H54 (cell line): Measurements from ENCODE around the gene GLCE.

Source experiments
- DNase-seq: peaks from one replicate; pipeline ENCODE4 v3.0.0; 2011; ENCODE audit warnings: low spot score, mixed read lengths; ENCODE audit not compliant: insufficient read length
- FAIRE-seq: peaks from 3 replicates; lab custom pipeline; 2011; peaks lifted over from hg19 to GRCh38; lab: Jason Lieb, UNC
- POLR2A ChIP-seq: IDR thresholded peaks from 2 replicates; pipeline ENCODE4 v1.6.1; 2011; ENCODE audit warnings: low read depth, mild to moderate bottlenecking, low read length

The GLCE gene

GRCh38 chr15:69222002-69222474 is 61.6 kb downstream of the GLCE start:
- DNase-seq (no peak), FAIRE-seq (no peak)
- no peak for TF ChIP-seq POLR2A

- FAIRE-seq (no peak), DNase-seq (no peak)
- TF ChIP-seq POLR2A = no peak
Observed at GRCh38 chr15:69223083-69223813, 62.8 kb downstream of the GLCE start.

DNA sequence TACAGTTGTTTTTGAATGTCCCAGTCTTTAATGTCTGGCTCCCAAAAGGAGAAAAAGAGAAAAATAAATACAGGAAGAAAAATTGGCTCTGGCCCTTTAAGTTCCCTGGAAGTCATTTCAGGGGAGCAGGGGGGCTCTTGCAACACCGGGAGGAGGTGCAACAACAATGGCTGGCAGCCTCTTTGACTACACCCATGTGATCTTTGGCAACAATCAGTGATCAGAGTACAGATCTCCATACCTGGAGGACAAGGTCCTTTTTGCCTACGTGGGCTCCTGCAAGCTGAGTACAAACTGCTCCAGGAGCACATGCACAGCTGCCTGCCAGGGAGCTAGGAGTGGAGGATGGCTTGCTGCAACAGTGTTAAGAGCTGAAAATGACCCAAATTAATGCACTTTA is 63.9 kb downstream of the GLCE start:
- DNase-seq = no peak
- no peak for TF ChIP-seq POLR2A
- FAIRE-seq = no peak

DNA sequence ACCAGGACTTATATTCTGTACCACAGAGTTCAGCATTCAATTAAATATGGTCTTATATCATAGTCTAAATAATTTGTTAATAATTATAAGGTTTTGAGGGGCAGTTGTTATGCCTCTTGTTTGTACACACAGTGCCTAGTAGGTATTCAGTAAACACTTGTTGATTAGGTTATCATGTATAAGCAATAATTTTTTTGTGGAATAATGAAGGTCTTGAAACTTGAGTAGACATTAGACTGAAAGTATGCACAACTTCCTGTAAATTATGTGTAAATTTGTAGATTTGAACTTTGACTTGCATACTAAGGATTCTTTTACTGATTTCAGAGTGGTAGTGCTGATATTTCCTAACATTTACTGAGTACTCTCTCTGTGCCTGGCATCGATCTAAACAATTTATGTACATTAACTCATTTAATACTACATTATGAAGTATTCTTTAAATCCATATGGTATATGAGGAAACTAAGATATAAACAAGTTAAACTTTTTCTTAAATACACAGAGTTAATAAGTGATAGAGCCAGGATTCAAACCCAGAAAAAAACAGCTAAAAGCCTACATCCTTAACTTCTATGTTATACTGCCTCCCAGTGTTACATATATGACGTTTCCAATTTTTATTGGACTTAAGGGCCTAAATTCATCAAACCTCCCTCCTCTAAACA is 65.1 kb downstream of the GLCE start:
- no peak for TF ChIP-seq POLR2A
- DNase-seq = peak; percentile 1

DNA sequence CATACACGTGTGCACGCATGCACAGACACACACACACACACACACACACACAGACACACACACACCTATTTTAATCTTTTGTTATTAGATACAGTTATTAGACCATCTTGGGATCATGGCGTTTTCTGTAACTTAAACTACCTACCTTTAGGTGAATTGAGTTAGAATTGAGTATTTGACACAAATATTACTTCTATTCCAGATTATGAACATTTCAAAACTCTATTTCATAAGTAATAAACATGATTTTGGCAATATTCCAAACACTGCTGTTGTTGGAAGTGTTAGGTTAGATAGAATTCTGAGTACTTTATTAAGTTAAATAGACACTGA is 65.6 kb downstream of the GLCE start:
- no peak for DNase-seq
- TF ChIP-seq POLR2A = no peak
- FAIRE-seq = no peak

More for the DNA sequence above, 65.1 kb downstream of the GLCE start:
- no peak for FAIRE-seq

DNA sequence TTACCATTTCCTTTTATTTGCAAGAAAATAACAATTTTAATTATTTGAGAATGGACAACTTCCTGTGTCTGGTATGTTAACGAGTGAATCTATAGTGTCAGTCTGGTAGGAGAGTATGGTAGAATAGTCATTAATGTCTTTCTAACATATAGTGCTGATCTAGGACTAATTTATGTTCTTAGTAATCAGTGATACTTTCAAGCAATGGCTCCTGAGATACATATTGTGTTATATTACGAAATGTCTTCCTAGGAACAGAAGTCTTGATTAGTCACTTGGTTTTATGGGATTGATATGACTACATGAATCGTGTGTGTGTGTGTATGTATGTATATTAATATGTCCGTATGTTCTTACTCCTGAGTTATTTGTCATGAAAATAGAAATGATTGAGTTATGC is 71.7 kb downstream of the GLCE start:
- FAIRE-seq = no peak

GRCh38 chr15:69232765-69233164 is 72.3 kb downstream of the GLCE start:
- DNase-seq = no peak
- no peak for FAIRE-seq
- TF ChIP-seq POLR2A = no peak

More for the DNA sequence above, 71.7 kb downstream of the GLCE start:
- TF ChIP-seq POLR2A = no peak
- DNase-seq = no peak

- FAIRE-seq (no peak), DNase-seq (no peak)
- TF ChIP-seq POLR2A = no peak
Observed at GRCh38 chr15:69234676-69235075, 74.2 kb downstream of the GLCE start.

- no peak for TF ChIP-seq POLR2A
- FAIRE-seq (no peak), DNase-seq (no peak)
Observed at GRCh38 chr15:69236505-69236904, 76.1 kb downstream of the GLCE start.

- no peak for DNase-seq
Observed at GRCh38 chr15:69237718-69238117, 77.3 kb downstream of the GLCE start.

DNA sequence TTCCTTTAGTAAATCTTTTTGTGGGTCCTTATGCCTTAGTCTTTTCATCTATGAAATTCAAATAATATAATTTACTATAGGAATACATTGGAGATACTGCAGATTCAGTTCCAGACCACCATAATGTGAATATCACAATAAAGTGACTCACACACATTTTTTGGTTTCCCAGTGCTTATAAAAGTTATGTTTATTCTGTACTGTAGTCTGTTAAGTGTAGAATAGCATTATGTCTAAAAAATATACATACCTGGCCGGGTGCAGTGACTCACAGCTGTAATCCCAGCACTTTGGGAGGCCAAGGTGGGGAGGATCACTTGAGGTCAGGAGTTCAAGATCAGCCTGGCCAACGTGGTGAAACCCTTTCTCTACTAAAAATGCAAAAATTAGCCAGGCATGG is 84.4 kb downstream of the GLCE start:
- FAIRE-seq (no peak), DNase-seq (no peak)
- TF ChIP-seq POLR2A = no peak

More at GRCh38 chr15:69237718-69238117, 77.3 kb downstream of the GLCE start:
- FAIRE-seq = no peak
- no peak for TF ChIP-seq POLR2A

GRCh38 chr15:69253156-69253555 is 92.7 kb downstream of the GLCE start:
- FAIRE-seq (peak; percentile 68), DNase-seq (peak; percentile 23)
- TF ChIP-seq POLR2A = no peak

GRCh38 chr15:69265347-69265955 is 105.0 kb downstream of the GLCE start:
- FAIRE-seq = peak; percentile 33
- no peak for DNase-seq
- TF ChIP-seq POLR2A = no peak

DNA sequence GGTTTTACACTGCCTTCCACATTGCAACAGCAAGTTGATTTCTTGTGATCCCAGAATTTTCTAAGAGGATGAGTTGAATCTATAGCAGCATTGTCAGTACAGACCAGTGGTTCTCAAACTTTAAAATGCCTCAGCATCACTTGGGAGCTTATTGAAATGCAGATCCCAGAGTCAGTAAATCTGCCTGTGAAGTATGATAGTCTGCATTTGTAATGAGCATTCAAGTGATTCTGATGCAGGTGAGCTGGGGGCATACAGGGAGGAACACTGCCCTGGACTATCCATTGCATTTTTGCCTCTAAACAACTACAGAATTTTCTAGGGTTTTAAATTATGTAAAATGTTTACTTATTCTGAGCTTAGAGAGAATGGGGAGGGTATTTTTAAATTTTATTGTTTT is 110.8 kb downstream of the GLCE start:
- TF ChIP-seq POLR2A = no peak
- FAIRE-seq (no peak), DNase-seq (no peak)
